LNCaP clone FGC (cell line): ENCODE measurements around the gene RGS14.

Experiments used
- DNase-seq: peaks from one replicate; pipeline ENCODE4 v3.0.0-alpha.2; 2011; ENCODE audit warnings: low read depth
- H3K4me3 ChIP-seq: 2 replicates; pipeline ENCODE4 v1.5.1; 2011; ENCODE audit warnings: mild to moderate bottlenecking, low read depth, low read length, control low read depth
- CTCF ChIP-seq: IDR thresholded peaks from 2 replicates; pipeline ENCODE4 v1.5.1; 2012; ENCODE audit warnings: mild to moderate bottlenecking; ENCODE audit not compliant: control insufficient read depth, insufficient read depth; ENCODE audit errors: extremely low read depth

Gene RGS14

GRCh38 chr5:177367981-177368868 is 10.5 kb downstream of the RGS14 start:
- no peak for TF ChIP-seq CTCF
- no peak for DNase-seq
- peak overlapping the region; percentile 51 for H3K4me3 ChIP-seq

GRCh38 chr5:177368869-177369644 is 11.3 kb downstream of the RGS14 start:
- no peak overlapping the region for H3K4me3 ChIP-seq
- no peak for DNase-seq
- peak; percentile 63 for TF ChIP-seq CTCF

GRCh38 chr5:177369645-177370440 is 12.1 kb downstream of the RGS14 start:
- no peak for TF ChIP-seq CTCF
- no peak for DNase-seq

GRCh38 chr5:177370488-177371119 is 12.9 kb downstream of the RGS14 start:
- peak; percentile 49 for TF ChIP-seq CTCF
- DNase-seq: peak; percentile 70
- H3K4me3 ChIP-seq: peak overlapping the region; percentile 60

More at GRCh38 chr5:177369645-177370440, 12.1 kb downstream of the RGS14 start:
- H3K4me3 ChIP-seq: peak overlapping the region; percentile 16; the same call in 1 of the 2 replicates

GRCh38 chr5:177371120-177372033 is 13.7 kb downstream of the RGS14 start:
- H3K4me3 ChIP-seq: peak overlapping the region; percentile 60
- no peak for DNase-seq
- no peak for TF ChIP-seq CTCF
